Ovary (tissue), 3 donors: ENCODE data around the gene ABRAXAS1.

Experiments
- EP300 ChIP-seq: sonication (generic); formaldehyde crosslinking; IDR thresholded peaks from one replicate; pipeline ENCODE4 v1.6.1; 2017; ENCODE audit warnings: antibody characterized with exemption
- POLR2A ChIP-seq: fragments of 450-650 bp; IDR thresholded peaks from one replicate; pipeline ENCODE4 v1.6.1; 2017; ENCODE audit warnings: antibody characterized with exemption, mild to moderate bottlenecking, moderate library complexity
- TF ChIP-seq, protein P1 (sequence below), 3 donors: fragments of 450-650 bp in 2 of 3; fragments of 200-600 bp in 1 of 3; IDR thresholded peaks; one replicate each; pipeline versions ENCODE4 v1.5.1 to v1.8.0; 2016 to 2022; ENCODE audit warnings: antibody characterized with exemption in 3 of 3, mild to moderate bottlenecking in 1 of 3
- donor health status: DM: no; HTN: no; CAD: no.

GRCh38 chr4:83417566-83417965 lies 67.3 kb downstream of the ABRAXAS1 start:
- TF ChIP-seq, protein P1, sequence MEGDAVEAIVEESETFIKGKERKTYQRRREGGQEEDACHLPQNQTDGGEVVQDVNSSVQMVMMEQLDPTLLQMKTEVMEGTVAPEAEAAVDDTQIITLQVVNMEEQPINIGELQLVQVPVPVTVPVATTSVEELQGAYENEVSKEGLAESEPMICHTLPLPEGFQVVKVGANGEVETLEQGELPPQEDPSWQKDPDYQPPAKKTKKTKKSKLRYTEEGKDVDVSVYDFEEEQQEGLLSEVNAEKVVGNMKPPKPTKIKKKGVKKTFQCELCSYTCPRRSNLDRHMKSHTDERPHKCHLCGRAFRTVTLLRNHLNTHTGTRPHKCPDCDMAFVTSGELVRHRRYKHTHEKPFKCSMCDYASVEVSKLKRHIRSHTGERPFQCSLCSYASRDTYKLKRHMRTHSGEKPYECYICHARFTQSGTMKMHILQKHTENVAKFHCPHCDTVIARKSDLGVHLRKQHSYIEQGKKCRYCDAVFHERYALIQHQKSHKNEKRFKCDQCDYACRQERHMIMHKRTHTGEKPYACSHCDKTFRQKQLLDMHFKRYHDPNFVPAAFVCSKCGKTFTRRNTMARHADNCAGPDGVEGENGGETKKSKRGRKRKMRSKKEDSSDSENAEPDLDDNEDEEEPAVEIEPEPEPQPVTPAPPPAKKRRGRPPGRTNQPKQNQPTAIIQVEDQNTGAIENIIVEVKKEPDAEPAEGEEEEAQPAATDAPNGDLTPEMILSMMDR (IDR thresholded peaks at IDR 0.05), result no peak
- no peak for TF ChIP-seq EP300
- no peak for TF ChIP-seq POLR2A
